OCI-LY3 (cell line): ENCODE results near the gene ISG20L2.

Source experiments
- EZH2phosphoT487 ChIP-seq: fragments of 200-600 bp; shearing (Covaris generic); IDR thresholded peaks from 2 replicates; pipeline ENCODE4 v1.6.1; 2018; ENCODE audit warnings: antibody characterized with exemption, mixed run types, low read depth
- TF ChIP-seq, protein P1 (sequence below): fragments of 200-600, 300-600 bp; sonication (generic); IDR thresholded peaks from 2 replicates; pipeline ENCODE4 v1.5.1; 2014; ENCODE audit warnings: antibody characterized with exemption, low read length, low read depth

DNA sequence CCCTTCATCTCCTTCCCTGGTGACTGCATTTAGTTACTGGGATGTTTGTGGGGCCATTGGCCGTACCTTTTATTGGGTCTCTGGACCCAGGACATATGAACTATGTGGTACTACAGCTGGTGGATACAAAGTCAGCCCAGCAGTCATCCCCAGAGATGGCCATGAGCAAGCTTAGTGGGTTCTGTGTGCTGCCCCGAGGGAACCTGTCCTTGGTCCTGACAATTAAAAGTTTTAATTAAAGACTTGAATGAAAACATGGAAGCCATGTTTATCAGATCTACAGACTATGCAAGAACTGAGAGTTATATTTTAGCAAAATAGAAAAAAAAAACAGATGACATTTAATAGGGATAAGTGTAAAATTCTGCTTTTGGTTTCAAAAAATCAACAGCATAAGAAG, 48.5 kb downstream of the ISG20L2 start:
- TF ChIP-seq, protein P1, sequence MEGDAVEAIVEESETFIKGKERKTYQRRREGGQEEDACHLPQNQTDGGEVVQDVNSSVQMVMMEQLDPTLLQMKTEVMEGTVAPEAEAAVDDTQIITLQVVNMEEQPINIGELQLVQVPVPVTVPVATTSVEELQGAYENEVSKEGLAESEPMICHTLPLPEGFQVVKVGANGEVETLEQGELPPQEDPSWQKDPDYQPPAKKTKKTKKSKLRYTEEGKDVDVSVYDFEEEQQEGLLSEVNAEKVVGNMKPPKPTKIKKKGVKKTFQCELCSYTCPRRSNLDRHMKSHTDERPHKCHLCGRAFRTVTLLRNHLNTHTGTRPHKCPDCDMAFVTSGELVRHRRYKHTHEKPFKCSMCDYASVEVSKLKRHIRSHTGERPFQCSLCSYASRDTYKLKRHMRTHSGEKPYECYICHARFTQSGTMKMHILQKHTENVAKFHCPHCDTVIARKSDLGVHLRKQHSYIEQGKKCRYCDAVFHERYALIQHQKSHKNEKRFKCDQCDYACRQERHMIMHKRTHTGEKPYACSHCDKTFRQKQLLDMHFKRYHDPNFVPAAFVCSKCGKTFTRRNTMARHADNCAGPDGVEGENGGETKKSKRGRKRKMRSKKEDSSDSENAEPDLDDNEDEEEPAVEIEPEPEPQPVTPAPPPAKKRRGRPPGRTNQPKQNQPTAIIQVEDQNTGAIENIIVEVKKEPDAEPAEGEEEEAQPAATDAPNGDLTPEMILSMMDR, result no peak
- TF ChIP-seq EZH2phosphoT487, result no peak
